EL (cell line): ENCODE results near the gene CBY2.
"Not testable (repeated sequence)": the region's sequence is repeated elsewhere in the genome, so short reads cannot be mapped to it uniquely, and the experiment has no call there.

Experiments used
- DNase-seq: peaks from one replicate; pipeline ENCODE4 v3.0.0-alpha.2; 2016

CBY2 gene

DNA sequence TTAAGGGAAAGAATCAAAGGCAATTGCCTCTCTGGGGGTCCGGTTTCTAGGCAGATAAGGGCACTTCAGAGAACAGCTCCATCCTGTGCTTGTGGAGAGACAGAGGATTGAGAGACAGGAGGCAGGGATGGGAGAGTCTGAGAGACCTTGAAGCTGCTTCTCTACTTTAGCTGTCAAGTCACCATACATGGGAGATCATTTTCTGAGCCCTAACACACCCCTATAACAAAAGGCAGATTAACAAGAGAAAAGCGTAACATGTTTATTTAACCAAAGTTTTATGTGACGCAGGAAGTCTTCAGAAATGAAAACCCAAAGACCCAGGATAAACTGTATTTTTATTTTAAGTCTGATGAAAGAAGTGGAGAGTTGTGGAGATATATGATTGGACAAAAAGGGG, 48.4 kb downstream of the CBY2 start:
- DNase-seq, result no peak

DNA sequence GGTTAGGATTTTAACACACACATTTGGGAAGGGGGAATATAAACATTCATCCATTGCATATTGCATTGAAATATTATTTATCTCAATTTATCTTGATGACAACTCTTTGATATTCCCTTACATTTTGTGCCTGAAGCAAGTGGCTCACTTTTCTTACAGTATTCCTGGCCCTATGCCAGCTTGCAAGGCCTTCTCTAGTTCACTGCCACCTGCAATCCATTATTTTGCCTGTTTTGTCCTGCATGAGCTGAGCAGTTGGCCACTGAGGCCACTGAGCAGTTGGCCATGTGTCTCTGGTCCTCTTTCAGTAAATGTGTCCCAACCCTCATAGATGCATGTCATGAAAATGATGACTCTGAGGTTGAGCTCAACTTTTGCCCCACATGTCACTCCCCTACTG, 49.8 kb downstream of the CBY2 start:
- DNase-seq, result no peak

DNA sequence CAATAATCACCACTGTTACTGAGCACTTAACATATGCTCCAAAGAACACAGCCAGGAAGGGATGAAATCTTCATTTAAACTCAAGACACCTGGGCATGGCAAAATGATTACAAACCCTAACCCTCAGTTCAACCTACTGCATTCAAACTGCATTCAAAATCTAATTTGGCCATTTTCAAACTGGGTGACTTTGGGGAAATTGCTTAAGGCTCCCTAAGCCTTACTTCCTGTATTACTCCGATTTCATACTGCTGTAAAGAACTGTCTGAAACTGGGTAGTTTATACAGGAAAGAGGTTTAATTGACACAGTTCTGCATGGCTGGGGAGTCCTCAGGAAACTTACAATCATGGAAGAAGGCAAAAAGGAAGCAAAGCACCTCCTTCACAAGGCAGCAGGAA, 50.4 kb downstream of the CBY2 start:
- DNase-seq, result no peak

GRCh38 chr13:45756498-45756897, 54.4 kb downstream of the CBY2 start:
- DNase-seq, result not testable (repeated sequence)

- not testable (repeated sequence) for DNase-seq
These were observed 55.5 kb downstream of the CBY2 start for GRCh38 chr13:45757589-45757988.

DNA sequence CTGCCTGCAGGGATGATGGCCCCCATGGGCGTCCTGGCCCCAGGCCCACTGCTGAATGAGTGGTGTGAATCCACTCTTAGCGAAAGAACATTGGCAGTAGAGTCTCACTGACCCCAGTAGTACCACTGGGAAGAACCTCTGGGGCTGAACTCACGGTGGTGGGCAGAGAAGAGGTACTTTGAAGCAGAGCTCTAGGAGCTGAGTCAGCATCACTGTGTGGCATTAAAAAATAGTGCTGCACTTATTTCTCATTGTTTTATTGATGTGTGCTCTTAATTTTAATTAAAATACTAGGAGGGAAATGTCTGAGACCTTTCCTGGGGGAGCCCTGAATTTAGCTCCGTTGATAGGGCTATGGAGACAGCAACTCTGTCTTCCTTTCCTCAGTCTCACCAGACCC, 61.3 kb downstream of the CBY2 start:
- no peak for DNase-seq
